T-helper 9 cell (primary cell): ENCODE measurements around the gene TUBB4B.
"Not testable (repeated sequence)": the region's sequence is repeated elsewhere in the genome, so short reads cannot be mapped to it uniquely, and the experiment has no call there.

Source experiments
- DNase-seq: peaks from one replicate; pipeline ENCODE4 v3.0.0-alpha.2; 2020

TUBB4B gene

DNA sequence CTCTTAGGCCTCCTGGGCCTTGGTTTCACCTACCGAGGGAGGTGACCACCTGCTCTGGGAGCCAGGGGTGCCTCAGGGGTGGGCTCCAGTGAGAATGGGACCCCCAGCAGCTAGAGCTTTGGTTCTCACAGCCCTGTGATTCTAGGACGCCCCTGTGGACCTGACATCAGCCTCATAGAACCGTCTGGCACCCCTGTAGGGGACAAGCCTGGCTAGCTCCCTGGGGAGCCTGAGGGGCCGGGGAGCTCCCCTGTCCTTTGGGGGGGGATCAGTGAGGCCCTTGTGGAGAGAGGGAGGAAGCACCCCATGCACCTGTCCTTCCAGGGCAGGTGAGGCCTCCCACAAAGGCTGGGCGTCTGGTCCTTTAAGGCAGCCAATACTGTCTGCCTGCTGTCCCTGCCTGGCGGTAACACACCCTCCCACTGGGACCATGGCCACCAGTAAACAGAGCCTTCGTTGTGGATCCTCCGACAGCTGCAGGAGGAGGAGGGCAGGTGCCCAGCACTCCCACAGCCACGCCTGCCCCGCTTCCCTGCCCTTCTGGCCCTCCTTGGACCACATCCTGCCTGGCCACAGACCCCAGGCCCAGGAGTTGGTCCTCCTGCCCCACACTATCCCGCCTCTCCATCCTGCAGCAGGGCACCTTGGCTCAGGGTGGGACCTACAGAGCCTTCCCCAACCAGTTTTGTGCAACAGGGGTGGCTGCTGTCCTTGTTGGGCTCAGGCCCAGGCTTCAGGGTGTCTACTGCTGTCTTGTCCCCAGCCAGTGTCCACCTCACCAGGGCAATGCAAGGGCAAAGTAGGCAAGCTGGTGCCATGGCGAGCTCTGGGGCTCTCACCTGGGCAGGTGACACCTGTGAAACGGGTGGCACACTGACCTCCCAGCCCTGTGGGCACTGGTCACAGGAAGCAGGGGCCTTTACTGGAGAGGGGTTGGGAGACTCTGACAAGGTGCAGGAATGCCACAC, 3.0 kb upstream of the TUBB4B start:
- no peak for DNase-seq

DNA sequence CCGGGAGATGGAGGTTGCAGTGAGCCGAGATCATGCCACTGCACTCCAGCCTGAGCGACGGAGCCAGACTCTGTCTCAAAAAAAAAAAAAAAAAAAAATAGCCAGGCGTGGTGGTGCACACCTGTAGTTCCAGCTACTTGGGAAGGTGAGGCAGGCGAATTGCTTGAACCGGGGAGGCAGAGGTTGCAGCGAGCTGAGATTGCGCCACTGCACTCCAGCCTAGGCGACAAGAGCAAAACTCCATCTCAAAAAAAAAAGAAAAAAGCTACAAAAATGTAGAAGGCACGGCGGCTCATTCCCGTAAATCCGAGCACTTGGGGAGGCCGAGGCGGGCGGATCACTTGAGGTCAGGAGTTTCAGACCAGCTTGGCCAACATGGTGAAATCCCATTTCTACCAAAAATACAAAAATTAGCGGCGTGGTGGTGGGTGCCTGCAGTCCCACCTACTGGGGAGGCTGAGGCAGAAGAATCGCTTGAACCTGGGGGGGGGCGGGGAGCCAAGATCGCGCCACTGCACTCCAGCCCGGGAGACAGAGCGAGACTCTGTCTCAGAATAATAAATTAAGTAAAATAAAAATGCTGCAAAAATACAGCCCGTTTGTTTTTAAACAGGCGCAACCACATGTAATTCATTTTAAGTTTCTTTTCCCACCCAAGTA, 1.4 kb upstream of the TUBB4B start:
- not testable (repeated sequence) for DNase-seq

GRCh38 chr9:137240318-137240840, 708 bp upstream of the TUBB4B start:
- DNase-seq: peak; percentile 59

DNA sequence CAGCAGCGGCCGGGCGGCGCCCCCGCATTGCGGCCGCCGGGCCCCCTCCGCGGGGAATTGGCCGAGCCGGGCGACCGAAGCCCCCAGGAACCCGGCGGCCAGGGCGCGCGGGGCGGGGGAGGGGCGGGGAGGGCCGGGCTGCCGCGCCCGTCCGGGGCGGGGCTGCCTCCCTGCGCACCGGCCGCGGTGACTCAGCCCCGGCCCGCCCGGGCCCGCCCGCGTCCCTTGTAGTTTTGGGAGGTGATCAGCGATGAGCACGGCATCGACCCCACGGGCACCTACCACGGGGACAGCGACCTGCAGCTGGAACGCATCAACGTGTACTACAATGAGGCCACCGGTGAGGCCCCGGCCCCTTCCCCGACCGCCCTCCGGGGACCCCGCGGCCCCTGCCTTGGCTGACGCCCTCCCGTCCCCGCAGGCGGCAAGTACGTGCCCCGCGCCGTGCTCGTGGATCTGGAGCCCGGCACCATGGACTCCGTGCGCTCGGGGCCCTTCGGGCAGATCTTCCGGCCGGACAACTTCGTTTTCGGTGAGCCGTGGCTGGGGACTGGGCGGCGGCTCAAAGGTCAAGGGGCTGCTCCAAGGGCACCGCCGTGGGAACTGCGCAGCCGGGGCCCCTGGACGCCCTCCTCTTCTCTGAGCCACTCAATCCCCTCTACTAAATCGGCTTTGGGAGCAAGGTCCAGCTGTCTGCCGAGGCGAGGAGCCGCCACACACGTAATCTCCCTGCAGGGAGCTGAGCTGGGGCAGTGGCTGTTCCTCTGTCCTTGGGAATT, 592 bp downstream of the TUBB4B start:
- DNase-seq: peak; percentile 64

DNA sequence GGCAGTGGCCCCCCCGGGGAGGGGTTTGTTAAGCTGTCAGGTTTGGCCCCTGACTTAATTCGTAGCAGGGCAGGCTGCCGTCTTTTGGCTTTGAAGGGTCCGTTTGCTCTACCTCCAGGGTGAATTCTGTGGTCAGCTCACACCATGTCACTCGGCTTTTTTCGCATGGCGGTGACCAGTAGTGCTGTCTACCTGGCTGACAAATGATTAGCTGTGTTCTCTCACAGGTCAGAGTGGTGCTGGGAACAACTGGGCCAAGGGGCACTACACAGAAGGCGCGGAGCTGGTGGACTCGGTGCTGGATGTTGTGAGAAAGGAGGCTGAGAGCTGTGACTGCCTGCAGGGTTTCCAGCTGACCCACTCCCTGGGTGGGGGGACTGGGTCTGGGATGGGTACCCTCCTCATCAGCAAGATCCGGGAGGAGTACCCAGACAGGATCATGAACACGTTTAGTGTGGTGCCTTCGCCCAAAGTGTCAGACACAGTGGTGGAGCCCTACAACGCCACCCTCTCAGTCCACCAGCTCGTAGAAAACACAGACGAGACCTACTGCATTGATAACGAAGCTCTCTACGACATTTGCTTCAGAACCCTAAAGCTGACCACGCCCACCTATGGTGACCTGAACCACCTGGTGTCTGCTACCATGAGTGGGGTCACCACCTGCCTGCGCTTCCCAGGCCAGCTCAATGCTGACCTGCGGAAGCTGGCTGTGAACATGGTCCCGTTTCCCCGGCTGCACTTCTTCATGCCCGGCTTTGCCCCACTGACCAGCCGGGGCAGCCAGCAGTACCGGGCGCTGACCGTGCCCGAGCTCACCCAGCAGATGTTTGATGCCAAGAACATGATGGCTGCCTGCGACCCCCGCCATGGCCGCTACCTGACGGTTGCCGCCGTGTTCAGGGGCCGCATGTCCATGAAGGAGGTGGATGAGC, 1.4 kb downstream of the TUBB4B start:
- DNase-seq: no peak

GRCh38 chr9:137243266-137243625, 2.2 kb downstream of the TUBB4B start:
- DNase-seq: not testable (repeated sequence)

DNA sequence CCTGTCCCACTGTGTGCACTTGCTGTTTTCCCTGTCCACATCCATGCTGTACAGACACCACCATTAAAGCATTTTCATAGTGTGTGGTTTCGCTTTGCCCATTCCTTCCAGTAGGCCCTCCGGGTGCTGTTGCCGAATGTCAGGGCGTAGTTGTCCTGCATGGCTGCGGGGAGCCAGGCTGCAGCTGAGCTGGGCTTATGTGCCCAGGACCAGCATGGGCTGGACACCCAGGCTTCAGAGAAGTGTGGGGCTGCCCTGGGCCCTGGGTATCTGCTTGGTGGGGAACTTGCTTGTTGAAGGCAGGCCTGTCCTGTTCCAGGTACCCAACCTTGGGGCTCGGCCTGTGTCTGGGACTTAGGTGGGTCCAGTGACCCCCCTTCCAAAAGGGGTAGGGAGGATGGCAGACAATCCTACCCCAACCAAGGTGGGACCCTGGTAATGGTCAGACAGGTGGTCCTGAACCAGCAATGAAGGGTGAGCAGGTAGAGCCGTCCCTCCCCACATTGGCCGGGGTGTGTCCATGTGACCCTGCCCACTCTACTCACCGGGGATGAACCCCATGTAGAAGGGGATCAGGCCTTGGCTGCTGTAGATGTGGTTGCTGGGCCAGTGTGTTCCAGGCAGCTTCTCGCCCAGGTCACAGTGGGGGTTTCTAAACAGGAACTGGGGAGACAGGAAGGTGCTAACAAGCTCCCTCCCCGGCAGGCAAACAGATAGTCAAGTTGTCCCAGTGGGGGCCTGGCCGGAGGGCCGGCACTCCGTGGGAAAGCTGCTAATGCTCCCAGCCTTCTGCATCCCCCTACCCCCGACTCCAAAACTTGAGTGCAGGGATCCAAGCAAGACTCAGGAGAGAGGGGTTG, 2.8 kb downstream of the TUBB4B start:
- no peak for DNase-seq

GRCh38 chr9:137244486-137245449, 3.7 kb downstream of the TUBB4B start:
- DNase-seq: no peak

DNA sequence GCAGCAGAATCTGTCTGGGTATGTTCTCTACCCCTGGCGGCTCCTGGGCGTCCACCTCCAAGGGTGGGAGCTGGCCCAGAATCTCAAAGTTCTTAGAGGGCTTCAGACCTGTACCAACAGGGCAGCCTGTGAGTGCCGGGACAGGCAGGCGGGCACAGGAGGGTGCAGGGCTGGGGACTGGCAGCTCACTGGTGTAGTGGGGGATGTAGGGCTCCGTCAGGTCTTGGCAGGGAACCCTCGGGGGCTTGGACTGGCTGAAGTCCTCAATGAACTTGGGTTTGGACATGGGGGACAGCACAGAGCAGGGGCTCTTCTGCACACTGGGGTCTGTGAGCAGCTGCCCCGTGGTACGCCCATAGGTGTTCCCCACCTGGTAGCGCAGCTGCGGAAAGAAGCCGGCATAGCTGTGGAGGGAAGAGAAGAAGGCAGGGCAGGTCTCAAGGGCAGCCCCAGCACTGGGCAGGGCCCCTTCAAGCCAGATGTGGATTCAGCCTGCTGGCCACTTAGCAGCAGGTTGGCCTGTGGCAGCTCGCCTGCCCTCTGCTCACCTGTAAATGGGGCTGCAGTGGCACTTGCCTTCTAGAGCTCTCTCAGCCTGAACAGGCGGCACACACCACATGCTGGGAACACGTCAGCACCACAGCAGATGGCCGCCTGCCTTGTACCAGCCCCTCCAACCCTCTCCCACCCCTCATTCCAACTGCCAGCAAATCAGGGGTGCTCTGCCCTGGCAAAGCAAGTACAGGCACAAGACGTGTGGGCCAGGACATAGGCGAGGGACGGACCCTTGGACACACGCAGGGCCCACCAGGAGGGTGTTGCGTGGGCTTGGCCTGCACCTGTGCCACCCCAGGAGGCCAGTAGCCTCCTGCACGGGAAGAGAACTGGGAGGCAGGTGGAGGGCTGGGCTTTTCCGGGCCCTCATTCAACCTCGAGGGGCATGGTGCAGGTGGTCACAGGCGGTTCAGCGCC, 4.6 kb downstream of the TUBB4B start:
- no peak for DNase-seq

DNA sequence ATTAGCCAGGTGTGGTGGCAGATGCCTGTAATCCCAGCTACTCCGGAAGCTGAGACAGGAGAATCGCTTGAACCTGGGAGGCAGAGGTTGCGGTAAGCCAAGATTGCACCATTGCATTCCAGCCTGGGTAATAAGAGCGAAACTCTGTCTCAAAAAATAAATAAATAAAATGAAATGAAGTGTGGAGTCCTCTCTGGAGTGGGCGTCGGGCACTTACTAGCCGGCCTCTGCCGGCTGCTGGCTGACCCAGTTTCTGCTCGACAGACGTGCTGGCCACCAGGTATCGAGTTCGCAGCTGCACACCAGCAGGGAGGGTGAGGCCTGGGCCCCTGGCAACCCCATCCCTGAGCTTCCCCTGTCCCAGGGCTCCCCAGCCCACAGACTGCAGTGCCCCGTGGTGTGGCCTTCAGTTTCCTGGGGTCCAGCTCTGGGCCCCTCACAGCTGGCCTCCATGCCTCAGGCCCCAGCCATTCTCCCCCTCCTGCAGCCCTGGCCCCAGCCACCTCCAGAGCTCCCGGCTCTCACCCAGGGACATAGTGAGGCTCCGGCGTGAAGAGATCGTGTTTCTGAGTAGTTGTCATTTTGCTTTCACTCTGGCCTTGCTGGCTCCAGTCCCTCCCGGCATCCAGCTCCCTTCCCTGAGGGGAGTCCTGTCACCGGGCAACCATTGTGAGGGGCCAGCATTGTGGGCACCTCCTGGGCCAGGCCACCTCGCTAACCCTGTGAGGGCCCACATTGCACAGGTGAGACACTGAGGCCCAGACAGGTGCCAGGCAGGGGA, 6.2 kb downstream of the TUBB4B start:
- DNase-seq: no peak

- DNase-seq: no peak
These were observed 6.8 kb downstream of the TUBB4B start for GRCh38 chr9:137247916-137248175.

DNA sequence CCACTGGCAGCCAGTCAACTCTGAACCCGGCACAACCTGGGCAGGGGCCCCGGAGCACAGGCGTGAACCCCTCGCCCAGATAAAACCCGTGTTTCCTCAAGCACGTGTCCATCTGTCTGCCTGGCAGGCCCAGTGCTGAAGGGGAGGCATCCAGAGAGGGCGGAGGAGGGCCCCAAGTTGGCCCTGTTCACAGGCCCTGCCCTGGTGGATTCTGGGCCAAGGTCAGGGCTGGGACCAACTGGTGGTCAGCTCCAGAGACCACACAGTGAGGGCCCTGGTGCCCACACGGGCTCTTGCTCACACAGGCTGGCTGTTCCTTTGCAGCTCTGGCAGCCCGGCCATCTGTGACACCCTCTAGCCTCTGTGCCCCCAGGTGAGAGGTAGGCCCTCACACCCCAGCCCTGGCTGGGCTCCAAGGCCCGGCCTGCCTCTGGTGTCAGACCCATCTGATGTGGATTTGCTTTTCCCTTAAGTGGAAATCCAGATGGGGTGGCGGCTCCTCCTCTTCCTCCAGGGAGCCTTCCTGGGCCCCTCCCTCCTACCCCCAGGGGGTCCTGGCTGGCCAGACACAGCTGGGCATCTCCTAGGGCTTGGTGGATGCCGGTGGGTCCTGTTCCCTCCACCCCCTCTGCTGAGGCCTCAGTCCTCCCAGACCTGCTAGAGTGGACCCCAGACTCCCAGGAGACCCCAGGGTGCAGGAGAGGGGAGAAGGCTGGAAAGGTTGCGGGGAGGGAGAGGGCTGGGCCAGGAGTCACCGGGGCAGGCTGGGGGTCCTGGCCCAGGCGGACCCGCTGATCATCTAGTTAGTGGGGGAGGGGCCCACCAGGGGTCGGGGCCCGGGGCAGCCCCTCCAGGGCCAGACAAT, 9.5 kb downstream of the TUBB4B start:
- no peak for DNase-seq

DNA sequence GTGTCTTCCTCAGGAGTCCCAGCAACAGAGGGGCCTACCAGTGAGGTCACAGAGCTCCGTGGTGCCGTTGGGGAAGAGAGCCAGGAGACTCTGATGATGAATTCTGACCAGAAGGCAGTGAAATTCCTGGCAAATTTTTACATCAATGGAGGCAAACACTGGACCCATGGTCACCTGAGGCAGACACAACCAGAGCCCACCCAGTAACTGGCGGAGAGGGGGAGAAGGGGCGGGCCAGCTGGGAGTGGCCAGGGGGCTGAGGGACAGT, 10.0 kb downstream of the TUBB4B start, which contains the start of gene STPG3:
STPG3 (plus strand) TSS at position 93 of the 268 bp plus-strand sequence; CDS start at position 94, 1 bp downstream.
- DNase-seq: no peak

- DNase-seq: no peak
These were observed 10.6 kb downstream of the TUBB4B start for GRCh38 chr9:137251490-137252268.

DNA sequence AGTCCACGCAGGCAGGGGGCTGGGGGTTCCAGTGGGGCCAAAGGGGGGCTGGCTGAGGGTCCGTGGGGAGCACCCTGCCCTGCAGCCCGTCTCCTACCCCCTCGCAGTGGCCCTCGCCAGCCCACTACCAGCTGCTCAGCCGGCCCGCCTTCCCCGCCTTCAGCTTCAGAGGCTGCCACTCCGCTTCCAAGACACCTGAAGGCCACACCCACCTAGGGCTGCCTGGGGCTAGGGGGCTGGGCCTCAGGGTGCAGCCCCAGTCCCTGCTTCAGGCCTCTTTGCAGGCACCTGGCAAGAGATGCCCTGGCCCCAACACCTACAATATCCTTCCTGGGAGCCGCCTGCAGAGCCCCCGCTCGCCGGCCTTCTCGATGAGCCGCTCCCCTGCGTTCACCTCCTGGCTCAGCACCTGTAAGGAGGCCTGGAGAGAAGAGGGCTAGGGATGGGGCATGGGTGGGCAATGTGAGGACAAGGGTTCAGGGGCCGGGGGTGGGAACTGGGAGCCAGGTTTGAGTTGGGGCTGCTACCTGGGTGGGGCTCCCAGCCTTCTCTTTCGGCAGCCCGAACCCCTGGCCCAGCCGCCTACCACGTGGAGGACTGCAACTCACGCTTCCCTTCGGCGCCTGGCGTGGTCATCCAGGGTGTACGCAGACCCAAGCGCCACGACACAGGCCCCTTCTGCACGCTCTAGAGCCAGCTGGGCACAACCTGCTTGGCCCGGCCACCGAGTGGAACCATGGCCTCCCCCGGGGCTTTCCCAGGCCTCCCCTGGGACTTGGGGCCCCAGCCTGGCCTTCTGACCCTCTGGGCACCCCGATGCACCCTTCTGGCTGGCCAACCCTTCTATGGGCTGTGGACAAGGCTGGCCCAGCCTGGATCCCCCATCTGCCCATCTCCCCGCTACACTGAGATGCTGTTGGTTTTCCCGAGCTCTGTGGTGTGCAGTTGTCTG, 11.7 kb downstream of the TUBB4B start:
- DNase-seq: no peak
